D721Med (cell line): Measurements from ENCODE around the gene ITGA2.

Experiments
- DNase-seq: peaks from one replicate; pipeline ENCODE4 v3.0.0; 2011; ENCODE audit warnings: low spot score; ENCODE audit not compliant: insufficient read length
- FAIRE-seq: peaks from 2 replicates; lab custom pipeline; 2011; peaks lifted over from hg19 to GRCh38; lab: Jason Lieb, UNC
- TF ChIP-seq, protein P1 (sequence below): IDR thresholded peaks from 2 replicates; pipeline ENCODE4 v1.5.1; 2012; ENCODE audit warnings: mild to moderate bottlenecking, control low read depth; ENCODE audit not compliant: insufficient read depth; ENCODE audit errors: missing control alignments

The ITGA2 gene

DNA sequence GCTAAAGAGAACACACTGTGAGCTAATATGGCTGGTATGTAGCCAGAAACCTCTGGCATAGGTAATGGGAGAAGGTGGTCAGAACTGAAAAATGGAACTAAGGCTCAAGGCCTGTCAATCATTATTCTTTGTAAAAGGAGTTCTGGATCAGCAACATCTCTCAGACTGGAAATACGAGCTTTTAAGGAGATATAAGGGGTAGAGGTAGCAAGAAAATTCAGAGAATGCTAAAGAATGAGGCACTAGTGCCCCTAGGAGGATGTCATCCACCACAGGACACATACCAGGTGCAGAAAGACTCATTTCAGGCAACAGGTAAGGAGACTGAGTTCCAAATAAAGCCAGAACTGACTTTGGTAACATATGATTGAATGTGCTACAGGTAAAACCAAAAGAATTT is 139.3 kb downstream of the ITGA2 start:
- TF ChIP-seq, protein P1, sequence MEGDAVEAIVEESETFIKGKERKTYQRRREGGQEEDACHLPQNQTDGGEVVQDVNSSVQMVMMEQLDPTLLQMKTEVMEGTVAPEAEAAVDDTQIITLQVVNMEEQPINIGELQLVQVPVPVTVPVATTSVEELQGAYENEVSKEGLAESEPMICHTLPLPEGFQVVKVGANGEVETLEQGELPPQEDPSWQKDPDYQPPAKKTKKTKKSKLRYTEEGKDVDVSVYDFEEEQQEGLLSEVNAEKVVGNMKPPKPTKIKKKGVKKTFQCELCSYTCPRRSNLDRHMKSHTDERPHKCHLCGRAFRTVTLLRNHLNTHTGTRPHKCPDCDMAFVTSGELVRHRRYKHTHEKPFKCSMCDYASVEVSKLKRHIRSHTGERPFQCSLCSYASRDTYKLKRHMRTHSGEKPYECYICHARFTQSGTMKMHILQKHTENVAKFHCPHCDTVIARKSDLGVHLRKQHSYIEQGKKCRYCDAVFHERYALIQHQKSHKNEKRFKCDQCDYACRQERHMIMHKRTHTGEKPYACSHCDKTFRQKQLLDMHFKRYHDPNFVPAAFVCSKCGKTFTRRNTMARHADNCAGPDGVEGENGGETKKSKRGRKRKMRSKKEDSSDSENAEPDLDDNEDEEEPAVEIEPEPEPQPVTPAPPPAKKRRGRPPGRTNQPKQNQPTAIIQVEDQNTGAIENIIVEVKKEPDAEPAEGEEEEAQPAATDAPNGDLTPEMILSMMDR, result no peak
- DNase-seq (no peak), FAIRE-seq (no peak)

DNA sequence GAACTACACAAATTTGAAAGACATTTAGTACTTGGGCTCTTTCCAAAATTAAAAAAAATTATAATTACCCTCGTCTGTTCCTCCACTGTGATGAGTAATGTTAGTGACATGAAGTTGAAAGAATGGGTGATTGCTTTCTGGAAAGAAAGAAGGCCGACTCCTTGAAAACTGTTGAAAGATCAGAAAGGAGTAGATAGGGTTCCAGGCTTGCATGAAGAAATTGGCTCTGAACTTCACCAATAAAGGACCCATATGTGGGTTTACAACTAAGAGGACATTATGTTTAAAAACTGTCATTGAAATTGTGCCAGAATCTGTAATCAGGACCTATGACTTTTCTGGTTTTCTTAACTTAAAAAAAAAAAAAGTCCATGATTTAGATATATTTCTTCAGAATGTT is 141.1 kb downstream of the ITGA2 start:
- TF ChIP-seq, protein P1, result no peak
- DNase-seq, result no peak
- no peak for FAIRE-seq

GRCh38 chr5:53133020-53133419 is 143.9 kb downstream of the ITGA2 start:
- FAIRE-seq, result no peak
- no peak for DNase-seq
- TF ChIP-seq, protein P1, result no peak
